Activated T-cell treated with anti-CD3 and anti-CD28 coated beads for 1 hour (primary cell): Measurements from ENCODE around the gene MXRA8.

Source experiments
- DNase-seq: peaks from one replicate; pipeline ENCODE4 v3.0.0-alpha.2; 2020; ENCODE audit warnings: low read depth

MXRA8 gene

DNA sequence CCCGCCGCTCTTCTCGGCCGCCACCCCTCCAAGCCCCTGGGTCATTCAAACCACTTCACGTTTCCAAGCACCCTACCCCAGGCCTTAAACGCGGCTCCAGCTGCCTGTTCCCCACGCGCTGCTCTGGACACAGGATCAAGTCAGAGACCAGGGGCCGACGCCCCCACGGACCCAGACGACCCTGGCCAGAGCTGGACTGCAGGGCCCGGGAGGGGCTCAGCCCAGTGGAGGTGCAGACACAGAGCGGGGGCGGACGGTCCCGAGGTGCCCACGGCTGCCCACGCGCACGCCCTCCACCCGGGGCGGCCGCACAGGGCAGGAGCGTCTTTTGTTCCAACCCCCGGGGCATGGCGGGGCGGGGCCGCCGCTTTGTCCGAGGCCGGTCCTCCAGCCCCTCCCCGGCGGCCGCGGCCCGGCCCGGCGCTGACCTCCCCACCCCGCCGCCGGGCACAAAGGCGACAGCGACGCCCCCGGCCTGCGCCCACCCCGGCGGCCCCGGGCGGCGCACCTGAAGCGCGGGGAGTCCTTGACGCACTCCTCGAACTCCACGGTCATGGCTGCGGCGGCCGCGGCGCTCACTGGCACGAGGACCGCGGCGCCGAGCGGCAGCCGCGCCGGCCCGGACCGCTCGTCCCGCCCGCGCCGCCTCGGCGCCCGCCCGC, 51.0 kb downstream of the MXRA8 start:
- no peak for DNase-seq

- no peak for DNase-seq
These were observed 51.6 kb downstream of the MXRA8 start for GRCh38 chr1:1306661-1307260.

DNA sequence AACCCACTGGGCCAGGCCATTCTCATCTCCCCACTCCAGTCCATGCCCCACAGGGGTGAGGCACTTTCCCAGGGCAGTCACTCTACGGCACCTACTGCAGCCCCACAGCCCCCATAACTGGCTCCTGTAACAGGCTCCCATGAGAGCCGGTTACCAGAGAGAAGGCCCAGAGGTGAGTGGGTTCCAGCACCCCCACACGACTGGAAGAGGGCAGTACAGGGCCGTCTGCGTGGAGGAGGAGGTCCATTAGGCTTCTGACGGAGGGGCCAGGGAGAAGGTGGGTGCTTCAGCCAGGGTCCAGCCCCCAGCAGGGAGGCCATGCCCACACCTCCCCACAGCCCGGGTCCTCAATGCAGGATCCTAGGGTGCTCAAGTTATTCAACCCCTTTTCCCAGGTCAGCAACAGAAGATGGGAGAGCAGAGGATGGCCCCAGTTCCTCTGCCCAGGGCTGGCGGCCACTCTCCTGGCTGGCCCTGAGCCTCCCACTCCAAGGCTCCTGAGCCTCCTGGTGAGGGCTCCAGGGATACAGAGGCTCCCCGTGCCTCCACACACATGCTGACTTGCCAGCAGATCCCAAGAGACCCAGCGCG, 52.2 kb downstream of the MXRA8 start:
- no peak for DNase-seq

DNA sequence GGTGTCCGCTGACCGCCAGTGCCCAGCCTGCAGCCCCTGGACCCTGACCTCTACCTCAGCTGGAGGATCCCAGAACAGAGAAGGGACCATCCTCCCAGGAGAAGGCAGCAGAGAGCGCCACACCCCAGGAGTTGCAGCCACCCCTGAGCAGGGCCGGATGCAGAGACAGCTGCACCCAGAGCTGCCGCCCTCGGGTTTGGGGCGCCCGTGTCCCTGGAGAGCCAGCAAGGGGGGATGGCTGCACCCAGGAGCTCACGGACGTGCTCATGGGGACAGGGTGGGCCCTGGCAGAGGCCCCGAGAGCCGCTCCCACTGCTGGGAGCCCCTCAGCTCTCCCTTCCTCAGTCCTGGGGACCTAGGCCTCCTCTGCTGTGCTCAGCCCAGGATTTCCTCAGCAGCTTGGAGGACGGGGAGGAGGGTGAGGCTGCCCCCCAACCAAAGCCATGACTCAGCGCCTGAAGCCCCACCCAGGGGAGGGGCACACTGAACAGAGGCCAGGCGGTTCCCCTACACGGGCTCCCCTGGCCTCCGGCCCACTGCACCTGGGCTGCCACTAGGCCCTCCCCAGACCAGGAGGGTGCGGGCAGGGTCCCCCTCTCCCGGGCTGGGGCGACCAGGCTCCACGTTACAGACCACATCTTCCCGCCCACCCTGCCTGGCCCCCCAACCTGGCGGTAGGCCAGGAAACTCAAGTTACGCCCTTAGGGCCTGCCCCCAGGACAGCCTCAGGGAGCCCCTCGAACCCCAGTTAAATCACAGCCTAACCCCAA, 52.9 kb downstream of the MXRA8 start:
- peak; percentile 67 for DNase-seq

GRCh38 chr1:1304331-1305299, 53.7 kb downstream of the MXRA8 start:
- no peak for DNase-seq

- no peak for DNase-seq
These were observed 54.6 kb downstream of the MXRA8 start for GRCh38 chr1:1303736-1304135.

DNA sequence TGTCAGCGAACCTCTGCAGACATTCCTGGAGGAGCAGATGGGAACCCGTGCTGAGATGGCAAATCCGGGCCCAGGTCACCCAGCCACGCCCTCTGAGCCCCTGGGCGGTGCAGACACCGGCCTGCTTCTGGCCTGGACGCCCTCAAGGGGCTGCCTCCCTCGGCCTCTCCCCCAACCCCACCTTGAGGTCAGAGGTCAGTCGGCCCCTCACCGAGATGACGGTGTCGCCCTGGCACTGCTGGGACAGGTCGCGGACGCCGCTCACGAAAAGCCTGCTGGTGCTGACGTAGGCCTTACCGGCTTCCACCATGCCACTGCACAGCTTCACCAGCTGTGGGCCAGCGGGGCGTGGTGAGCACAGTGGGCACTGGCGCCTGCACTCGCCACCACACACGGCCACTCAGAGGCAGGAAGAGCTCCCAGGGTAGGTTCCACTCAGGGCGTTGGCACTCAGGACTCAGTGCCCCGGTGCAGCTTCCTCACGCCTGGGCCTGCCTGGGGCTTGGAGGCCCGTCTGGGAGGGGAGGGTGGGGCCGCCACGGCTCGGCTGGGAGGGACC, 55.3 kb downstream of the MXRA8 start:
- no peak for DNase-seq
